ENCODE measurements around the gene UBE2E1. TPM values are rescaled to one million over a fixed set of nuclear protein-coding genes. Genes with fewer than 3 reads are reported as not detected.
"Not testable (repeated sequence)": the region's sequence is repeated elsewhere in the genome, so short reads cannot be mapped to it uniquely, and the experiment has no call there.

Gene UBE2E1
- polyA plus RNA-seq, 6 donors from 2014 or later = 8.7 to 33.7 (median 18.1) TPM

DNA sequence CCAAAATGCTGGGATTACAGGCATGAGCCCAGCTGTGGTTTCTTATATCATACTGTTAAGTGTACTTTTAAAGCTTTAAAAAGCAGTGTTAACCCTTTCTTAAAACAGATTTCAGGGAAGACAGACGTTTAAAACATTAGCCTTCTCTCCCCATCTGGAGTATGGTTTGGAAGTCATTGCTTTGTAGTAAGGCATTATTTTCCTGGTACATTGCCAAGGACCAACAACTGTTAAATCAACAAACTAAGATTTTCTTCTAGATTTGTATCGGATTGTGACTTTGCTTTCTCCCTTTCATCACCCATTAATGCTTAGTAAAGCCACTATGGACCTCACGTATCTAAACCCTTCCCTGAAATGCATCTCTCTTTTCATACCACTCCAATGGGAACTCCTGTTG, 50.5 kb downstream of the UBE2E1 start:
- peak overlapping the region in 4 of 8 donors; percentile 36 to 79 (median 74) for H3K4me3 Mint-ChIP-seq
- DNase-seq (no peak), ATAC-seq (ENCODE audit: low read depth in 2 of 2) (no peak)
- peaks cover 33 to 66% (median 40%) of the 10 kb centered on the region in 3 donors for H3K4me1 Mint-ChIP-seq
- H3K36me3 Mint-ChIP-seq = peaks cover 0 to 5% of the 10 kb centered on the region in 2 donors
- H3K9me3 Mint-ChIP-seq = peaks cover 0 to 6% (median 2%) of the 10 kb centered on the region in 7 donors
- peak overlapping the region in 3 of 6 donors; percentile 74 to 85 (median 84) for H3K27ac Mint-ChIP-seq
- H3K27me3 Mint-ChIP-seq = no peaks in the 10 kb centered on the region

DNA sequence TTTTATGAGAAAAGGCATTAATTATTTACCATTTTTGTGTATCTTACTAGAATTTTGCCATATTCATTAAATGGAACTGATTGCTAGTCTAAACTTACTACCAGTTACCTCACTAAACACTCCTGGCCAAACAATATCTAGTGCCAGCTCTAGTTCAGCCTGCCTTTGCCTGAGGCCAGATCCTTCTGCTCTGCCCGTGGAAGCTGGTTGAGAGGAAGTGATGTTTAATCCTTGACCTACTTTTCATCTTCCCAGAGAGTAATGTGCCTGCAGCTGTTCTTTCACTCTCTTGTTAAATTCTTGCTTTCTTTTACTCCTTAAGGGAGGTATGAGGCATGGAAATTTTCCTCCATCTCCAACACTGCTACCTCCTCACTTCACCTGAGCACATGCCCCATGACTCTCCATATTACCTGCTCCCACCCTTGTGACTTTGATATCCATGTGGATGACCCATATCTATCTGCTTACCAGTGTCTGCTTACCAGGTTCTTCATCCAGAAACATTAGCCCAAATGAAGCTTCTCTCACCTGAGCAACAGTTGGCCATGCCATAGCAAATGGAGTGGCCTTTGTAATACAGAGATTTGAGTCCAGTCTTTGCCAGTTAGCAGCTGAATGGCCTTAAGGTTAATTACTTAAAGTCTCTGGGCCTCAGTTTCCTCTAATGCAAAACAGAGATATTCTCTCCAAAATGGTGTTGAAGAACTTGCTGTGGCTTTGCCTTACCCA, 53.4 kb downstream of the UBE2E1 start:
- Mint-ChIP-seq H3K4me3 (peak overlapping the region in 4 of 8 donors; percentile 8 to 45 (median 17)), H3K27ac (peak overlapping the region in 2 of 6 donors; percentile 33 to 73), H3K27me3 (no peaks in the 10 kb centered on the region), H3K4me1 (peaks cover 52 to 63% (median 58%) of the 10 kb centered on the region in 3 donors), H3K9me3 (peaks cover 0 to 1% (median 0%) of the 10 kb centered on the region in 7 donors), H3K36me3 (peaks cover 3 to 4% of the 10 kb centered on the region in 2 donors)
- DNase-seq (no peak), ATAC-seq (ENCODE audit: low read depth in 2 of 2) (no peak)

DNA sequence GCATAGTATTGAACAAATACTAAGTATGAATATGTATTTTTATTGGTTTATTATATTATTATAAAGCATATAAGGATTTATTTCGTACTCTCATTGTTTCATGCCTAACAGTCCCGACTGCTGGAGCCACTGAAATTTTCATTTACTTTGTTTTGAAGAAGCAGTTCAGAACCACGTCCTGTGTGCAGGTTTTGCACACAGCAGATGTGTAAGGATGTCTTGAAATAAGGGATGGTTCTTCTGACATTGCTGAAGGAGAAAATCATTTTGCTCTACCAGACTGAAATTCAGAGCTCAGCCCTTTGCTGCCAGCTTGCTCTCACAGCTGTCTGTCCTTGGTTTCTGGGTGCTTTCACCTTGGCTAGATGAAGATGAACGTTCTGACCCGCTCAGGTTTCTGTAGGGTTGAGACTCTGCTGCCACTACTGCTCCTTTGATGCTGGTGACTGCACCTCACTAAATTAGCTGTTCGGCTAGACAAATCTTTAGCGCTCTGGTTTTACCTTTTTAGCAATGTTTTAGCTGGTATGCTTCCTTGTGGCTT, 54.2 kb downstream of the UBE2E1 start:
- H3K4me3 Mint-ChIP-seq = peak overlapping the region in 2 of 8 donors; percentile 6 to 38
- H3K27ac Mint-ChIP-seq = no peak overlapping the region
- no peak for ATAC-seq (ENCODE audit: low read depth in 2 of 2)
- peaks cover 3 to 8% of the 10 kb centered on the region in 2 donors for H3K36me3 Mint-ChIP-seq
- DNase-seq = no peak
- peaks cover 0 to 1% (median 0%) of the 10 kb centered on the region in 7 donors for H3K9me3 Mint-ChIP-seq
- H3K27me3 Mint-ChIP-seq = no peaks in the 10 kb centered on the region
- peaks cover 54 to 70% (median 62%) of the 10 kb centered on the region in 3 donors for H3K4me1 Mint-ChIP-seq

DNA sequence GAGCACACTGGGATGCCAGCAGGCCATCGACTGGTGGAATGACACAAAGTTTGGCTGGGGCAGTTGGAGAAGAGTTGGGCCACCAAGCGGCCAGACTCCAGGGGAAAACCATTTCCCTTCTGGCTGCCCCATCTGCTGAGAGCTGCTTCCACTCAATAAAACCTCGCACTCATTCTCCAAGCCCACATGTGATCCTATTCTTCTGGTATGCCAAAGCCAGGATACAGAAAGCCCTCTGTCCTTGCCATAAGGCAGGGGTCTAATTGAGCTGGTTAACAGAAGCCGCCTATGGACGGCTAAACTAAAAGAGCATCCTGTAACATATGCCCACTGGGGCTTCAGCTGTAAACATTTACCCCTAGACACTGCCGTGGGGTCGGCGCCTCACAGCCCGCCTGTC, 55.9 kb downstream of the UBE2E1 start:
- DNase-seq (no peak), ATAC-seq (ENCODE audit: low read depth in 2 of 2) (no peak)
- Mint-ChIP-seq H3K4me1 (peaks cover 56 to 74% (median 65%) of the 10 kb centered on the region in 3 donors), H3K27ac (no peak overlapping the region), H3K36me3 (peaks cover 3 to 8% of the 10 kb centered on the region in 2 donors), H3K9me3 (peaks cover 0 to 1% (median 0%) of the 10 kb centered on the region in 7 donors), H3K27me3 (no peaks in the 10 kb centered on the region), H3K4me3 (no peak overlapping the region)

DNA sequence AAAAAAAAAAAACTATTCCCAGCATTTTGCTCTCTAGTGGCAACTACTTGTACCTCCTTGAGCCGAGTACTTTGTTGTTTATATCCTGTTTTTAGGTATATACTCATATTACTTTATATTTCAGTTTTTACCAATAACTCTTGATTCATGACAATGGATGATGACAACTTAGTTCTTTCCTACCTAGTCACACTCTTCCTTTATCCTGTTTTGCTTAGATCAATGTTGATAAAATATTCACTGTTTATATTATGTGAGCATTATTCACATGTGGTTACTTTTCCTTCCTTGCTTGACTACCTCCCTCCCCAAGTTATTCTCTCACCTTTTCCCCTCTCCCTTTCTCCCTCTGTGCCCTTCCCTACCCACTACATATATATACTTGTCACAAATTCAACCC, 57.3 kb downstream of the UBE2E1 start:
- H3K36me3 Mint-ChIP-seq = peaks cover 3 to 8% of the 10 kb centered on the region in 2 donors
- peak overlapping the region in 1 of 6 donors; percentile 87 for H3K27ac Mint-ChIP-seq
- no peak for DNase-seq
- H3K9me3 Mint-ChIP-seq = no peaks in the 10 kb centered on the region
- H3K27me3 Mint-ChIP-seq = no peaks in the 10 kb centered on the region
- no peak for ATAC-seq (ENCODE audit: low read depth in 2 of 2)
- peaks cover 51 to 68% (median 60%) of the 10 kb centered on the region in 3 donors for H3K4me1 Mint-ChIP-seq
- peak overlapping the region in 1 of 8 donors; percentile 82 for H3K4me3 Mint-ChIP-seq

DNA sequence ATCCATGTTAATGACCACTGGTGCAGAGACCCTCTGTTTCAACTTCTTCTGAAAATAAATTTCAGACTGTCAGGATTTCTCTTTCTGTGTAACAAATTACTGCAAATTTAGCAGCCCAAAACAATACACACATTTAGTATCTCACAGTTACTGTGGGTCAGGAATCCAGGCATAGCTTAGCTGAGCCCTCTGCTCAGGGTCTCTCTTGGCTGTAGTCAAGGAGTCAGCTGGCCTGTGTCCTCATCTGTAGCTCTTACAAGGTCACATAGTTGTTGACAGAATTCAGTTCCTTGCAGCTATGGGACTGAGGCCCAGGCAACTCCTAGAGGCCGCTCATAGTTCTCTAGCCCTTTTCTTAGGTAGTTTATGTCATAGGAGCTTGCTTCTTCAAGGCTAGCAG, 59.2 kb downstream of the UBE2E1 start:
- peaks cover 3 to 8% of the 10 kb centered on the region in 2 donors for H3K36me3 Mint-ChIP-seq
- H3K27ac Mint-ChIP-seq = peak overlapping the region in 1 of 6 donors; percentile 39
- DNase-seq (no peak), ATAC-seq (ENCODE audit: low read depth in 2 of 2) (no peak)
- H3K27me3 Mint-ChIP-seq = no peaks in the 10 kb centered on the region
- H3K4me3 Mint-ChIP-seq = no peak overlapping the region
- H3K9me3 Mint-ChIP-seq = no peaks in the 10 kb centered on the region
- peaks cover 40 to 62% (median 50%) of the 10 kb centered on the region in 3 donors for H3K4me1 Mint-ChIP-seq

DNA sequence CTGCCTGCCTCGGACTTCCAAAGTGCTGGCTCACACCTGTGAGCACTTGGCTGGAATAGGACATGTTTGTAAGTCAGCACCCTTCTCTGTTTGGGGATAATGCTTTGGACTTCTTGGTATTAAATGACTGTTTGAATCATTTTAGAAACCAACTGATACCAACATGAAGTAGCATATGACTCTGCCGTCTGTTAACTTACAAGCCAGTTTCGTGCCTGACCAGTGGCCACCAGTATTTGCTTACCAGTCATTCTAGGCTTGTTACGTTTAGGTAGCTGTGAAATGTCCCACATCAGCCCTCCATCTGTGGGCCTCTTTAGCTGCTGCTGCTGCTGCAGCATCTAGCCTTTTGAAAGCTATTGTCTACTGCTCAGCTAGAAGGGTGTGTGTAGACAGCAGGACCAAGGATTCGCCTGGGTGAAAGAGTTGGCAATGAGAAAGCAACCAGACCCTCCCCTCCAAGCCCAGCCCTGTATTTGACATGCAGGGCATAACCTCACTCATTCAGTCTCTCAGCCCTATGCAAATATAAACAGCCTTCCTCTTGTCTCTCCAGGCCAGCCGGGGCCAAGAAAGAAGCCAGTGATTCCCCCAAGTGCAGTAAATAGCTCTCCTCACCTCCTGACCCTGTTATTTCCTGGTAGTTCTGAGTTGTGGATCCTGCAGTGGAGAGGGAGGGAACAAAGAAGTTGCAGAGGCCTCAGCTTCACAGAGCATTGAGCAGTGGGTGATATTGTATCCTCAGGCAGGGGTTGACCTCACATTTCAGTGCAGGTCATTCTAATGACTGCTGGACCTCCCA, 60.0 kb downstream of the UBE2E1 start:
- ATAC-seq (ENCODE audit: low read depth in 2 of 2) = no peak
- Mint-ChIP-seq H3K4me3 (peak overlapping the region in 2 of 8 donors; percentile 0 to 60), H3K27ac (peak overlapping the region in 4 of 6 donors; percentile 13 to 81 (median 49)), H3K4me1 (peaks cover 38 to 56% (median 48%) of the 10 kb centered on the region in 3 donors), H3K36me3 (peaks cover 3 to 8% of the 10 kb centered on the region in 2 donors), H3K9me3 (no peaks in the 10 kb centered on the region), H3K27me3 (no peaks in the 10 kb centered on the region)
- DNase-seq = no peak

DNA sequence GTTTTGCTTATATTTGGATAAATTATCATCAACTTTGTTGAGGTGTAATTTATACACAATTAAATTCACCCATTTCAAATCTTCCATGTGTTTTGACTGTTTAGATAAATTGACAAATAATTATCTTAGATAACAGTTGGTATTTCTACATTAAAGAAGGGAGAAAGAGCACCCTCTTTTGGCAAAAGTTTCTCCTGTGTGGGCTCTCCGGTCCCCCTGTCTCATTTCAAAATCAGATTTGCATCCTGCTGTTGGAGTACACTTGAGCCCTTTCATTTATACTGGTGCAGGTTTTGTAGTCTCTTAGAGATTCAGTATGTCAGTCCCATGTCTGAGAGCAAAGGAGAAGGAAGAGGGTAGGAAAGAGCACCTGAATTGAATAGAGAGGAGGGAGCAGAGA, 61.6 kb downstream of the UBE2E1 start:
- Mint-ChIP-seq H3K9me3 (no peaks in the 10 kb centered on the region), H3K36me3 (peaks cover 0 to 8% of the 10 kb centered on the region in 2 donors), H3K4me3 (no peak overlapping the region), H3K27ac (peak overlapping the region in 4 of 6 donors; percentile 19 to 57 (median 51)), H3K4me1 (peaks cover 25 to 44% (median 41%) of the 10 kb centered on the region in 3 donors), H3K27me3 (no peaks in the 10 kb centered on the region)
- ATAC-seq (ENCODE audit: low read depth in 2 of 2) (no peak), DNase-seq (no peak)

DNA sequence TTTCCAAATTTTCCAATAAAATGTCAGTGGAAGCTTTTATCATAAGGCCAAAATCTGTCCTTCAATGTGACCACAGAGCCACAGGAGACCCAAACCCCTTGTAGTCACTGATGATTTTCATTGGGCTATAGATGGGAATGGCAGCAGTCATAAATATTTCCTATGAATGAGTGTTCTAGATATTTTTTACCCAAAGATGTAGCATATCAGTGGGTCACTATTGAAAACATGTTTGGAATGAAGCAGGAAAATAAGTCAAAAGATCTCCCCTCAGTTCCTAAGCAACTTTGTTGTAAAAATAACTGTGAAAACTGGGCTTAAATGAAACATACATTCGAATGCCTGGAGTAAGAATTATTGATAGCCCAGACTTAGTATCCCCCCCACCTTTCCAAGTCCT, 62.1 kb downstream of the UBE2E1 start:
- Mint-ChIP-seq H3K4me3 (no peak overlapping the region), H3K36me3 (peaks cover 0 to 8% of the 10 kb centered on the region in 2 donors), H3K4me1 (peaks cover 25 to 44% (median 41%) of the 10 kb centered on the region in 3 donors), H3K27me3 (no peaks in the 10 kb centered on the region), H3K9me3 (no peaks in the 10 kb centered on the region), H3K27ac (peak overlapping the region in 2 of 6 donors; percentile 19 to 53)
- ATAC-seq (ENCODE audit: low read depth in 2 of 2) = no peak
- no peak for DNase-seq

DNA sequence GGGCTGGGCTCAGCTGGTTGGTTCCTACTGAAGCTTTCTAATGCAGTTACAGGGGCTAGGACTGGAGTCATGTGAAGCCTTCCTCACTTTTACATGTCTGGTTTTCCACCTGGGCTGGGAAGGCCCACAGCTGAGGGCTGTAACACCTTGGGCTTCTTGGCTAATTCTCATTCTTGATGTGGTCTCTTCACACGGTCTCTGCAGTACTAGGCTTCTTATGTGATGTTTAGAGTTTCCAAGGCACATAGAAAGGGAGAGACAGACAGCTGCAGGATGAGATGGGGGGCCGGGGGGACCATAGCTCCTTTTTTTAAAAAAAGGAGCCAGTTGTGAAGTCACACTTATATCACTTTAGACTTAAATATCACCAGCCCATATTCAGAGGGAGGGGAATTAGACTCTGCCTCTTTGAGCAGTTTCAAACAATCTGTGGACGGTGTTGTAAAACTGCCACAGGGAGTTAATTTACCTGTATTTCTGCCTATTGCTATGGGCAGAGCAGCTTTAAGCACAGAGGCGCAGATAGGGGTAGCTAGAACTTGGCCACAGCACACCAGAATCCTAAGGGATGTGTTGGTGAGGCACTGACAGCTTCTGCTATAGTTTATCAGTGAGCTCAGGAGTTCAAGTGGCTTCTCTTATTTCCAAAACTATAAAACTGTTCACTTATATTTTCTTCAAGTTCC, 64.4 kb downstream of the UBE2E1 start:
- H3K27me3 Mint-ChIP-seq = no peaks in the 10 kb centered on the region
- peaks cover 22 to 50% (median 41%) of the 10 kb centered on the region in 3 donors for H3K4me1 Mint-ChIP-seq
- no peaks in the 10 kb centered on the region for H3K9me3 Mint-ChIP-seq
- H3K4me3 Mint-ChIP-seq = no peak overlapping the region
- no peak overlapping the region for H3K27ac Mint-ChIP-seq
- no peak for ATAC-seq (ENCODE audit: low read depth in 2 of 2)
- no peak for DNase-seq
- H3K36me3 Mint-ChIP-seq = no peaks in the 10 kb centered on the region

DNA sequence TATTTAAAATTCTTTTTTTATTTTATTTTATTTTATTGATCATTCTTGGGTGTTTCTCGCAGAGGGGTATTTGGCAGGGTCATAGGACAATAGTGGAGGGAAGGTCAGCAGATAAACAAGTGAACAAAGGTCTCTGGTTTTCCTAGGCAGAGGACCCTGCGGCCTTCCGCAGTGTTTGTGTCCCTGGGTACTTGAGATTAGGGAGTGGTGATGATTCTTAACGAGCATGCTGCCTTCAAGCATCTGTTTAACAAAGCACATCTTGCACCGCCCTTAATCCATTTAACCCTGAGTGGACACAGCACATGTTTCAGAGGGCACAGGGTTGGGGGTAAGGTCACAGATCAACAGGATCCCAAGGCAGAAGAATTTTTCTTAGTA, 64.9 kb downstream of the UBE2E1 start:
- DNase-seq; ATAC-seq (ENCODE audit: low read depth in 2 of 2); H3K27ac Mint-ChIP-seq; H3K36me3 Mint-ChIP-seq; H3K27me3 Mint-ChIP-seq; H3K9me3 Mint-ChIP-seq; H3K4me3 Mint-ChIP-seq: not testable (repeated sequence)
- H3K4me1 Mint-ChIP-seq = peaks cover 22 to 49% (median 45%) of the 10 kb centered on the region in 3 donors

DNA sequence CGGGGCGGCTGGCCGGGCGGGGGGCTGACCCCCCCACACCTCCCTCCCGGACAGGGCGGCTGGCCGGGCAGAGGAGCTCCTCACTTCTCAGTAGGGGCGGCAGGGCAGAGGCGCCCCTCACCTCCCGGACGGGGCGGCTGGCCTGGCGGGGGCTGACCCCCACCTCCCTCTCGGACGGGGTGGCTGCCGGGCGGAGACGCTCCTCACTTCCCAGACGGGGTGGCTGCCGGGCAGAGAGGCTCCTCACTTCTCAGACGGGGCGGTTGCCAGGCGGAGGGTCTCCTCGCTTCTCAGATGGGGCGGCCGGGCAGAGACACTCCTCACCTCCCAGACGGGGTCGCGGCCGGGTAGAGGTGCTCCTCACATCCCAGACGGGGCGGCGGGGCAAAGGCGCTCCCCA, 65.6 kb downstream of the UBE2E1 start:
- ATAC-seq (ENCODE audit: low read depth in 2 of 2); H3K36me3 Mint-ChIP-seq; H3K27me3 Mint-ChIP-seq; H3K27ac Mint-ChIP-seq; DNase-seq; H3K4me3 Mint-ChIP-seq; H3K9me3 Mint-ChIP-seq: not testable (repeated sequence)
- H3K4me1 Mint-ChIP-seq = peaks cover 23 to 49% (median 45%) of the 10 kb centered on the region in 3 donors

DNA sequence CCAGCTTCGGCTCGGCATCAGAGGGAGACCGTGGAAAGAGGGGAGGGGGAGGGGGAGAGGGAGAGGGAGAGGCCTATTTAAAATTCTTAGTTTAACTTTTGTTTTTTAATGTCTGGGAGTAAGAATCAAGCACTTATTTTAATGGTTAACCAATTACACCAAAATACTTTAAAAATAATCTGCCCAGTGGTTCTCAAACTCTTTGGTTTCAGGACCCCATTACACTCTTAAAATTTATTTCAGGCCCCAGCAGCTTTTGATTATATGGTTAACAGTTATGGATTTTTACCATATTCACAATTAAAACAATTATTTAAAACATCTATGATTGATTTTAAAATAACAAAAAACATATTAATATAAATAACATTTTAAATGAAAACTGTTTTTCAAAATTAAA, 66.6 kb downstream of the UBE2E1 start:
- no peak overlapping the region for H3K4me3 Mint-ChIP-seq
- H3K9me3 Mint-ChIP-seq = no peaks in the 10 kb centered on the region
- H3K4me1 Mint-ChIP-seq = peaks cover 21 to 54% (median 48%) of the 10 kb centered on the region in 3 donors
- H3K27ac Mint-ChIP-seq = no peak overlapping the region
- DNase-seq (no peak), ATAC-seq (ENCODE audit: low read depth in 2 of 2) (no peak)
- H3K27me3 Mint-ChIP-seq = no peaks in the 10 kb centered on the region
- H3K36me3 Mint-ChIP-seq = no peaks in the 10 kb centered on the region

Measured in naive B cell (primary cell).